Activated CD4-positive, alpha-beta T cell treated with anti-CD3 and anti-CD28 coated beads, Interleukin-2, amount 10 ng/mL, durations not matched to agents 7 days and 5 days (primary cell): ENCODE data around the gene GLE1. TPM values are rescaled to one million over a fixed set of nuclear protein-coding genes. Genes with fewer than 3 reads are reported as not detected.

Experiments used
- CTCF ChIA-PET: fragments of 350-600 bp; sonication (Branson Sonifier 250); formaldehyde crosslinking; loops from one replicate; lab custom pipeline; 2021; ENCODE audit warnings: antibody characterized with exemption; lab: Charles Lee
- POLR2A ChIA-PET: fragments of 350-600 bp; sonication (Branson Sonifier 250); formaldehyde crosslinking; loops from one replicate; lab custom pipeline; 2021; ENCODE audit warnings: antibody characterized with exemption; lab: Charles Lee
- DNase-seq: peaks from one replicate; pipeline ENCODE4 v3.0.0-alpha.2; 2020
- H3K27ac Mint-ChIP-seq: one replicate; pipeline ENCODE4 v1.8.0; 2021; ENCODE audit warnings: mild to moderate bottlenecking, moderate library complexity, mixed read lengths
- H3K27me3 Mint-ChIP-seq: one replicate; pipeline ENCODE4 v1.8.0; 2021; ENCODE audit warnings: mixed read lengths
- H3K36me3 Mint-ChIP-seq: one replicate; pipeline ENCODE4 v1.8.0; 2021; ENCODE audit warnings: low read depth, mixed read lengths
- H3K4me1 Mint-ChIP-seq: one replicate; pipeline ENCODE4 v1.8.0; 2021; ENCODE audit warnings: mixed read lengths
- H3K4me3 Mint-ChIP-seq: one replicate; pipeline ENCODE4 v1.8.0; 2021; ENCODE audit warnings: mild to moderate bottlenecking, moderate library complexity, mixed read lengths
- H3K9me3 Mint-ChIP-seq: one replicate; pipeline ENCODE4 v1.8.0; 2021; ENCODE audit warnings: mixed read lengths
- total RNA-seq, 2 experiments: library from RNA; stranded (reverse); gene quantifications; one replicate each; pipeline ENCODE4 v1.2.3, GENCODE V29; 2021

Gene GLE1
- 10 to 100 TPM; 47.3 to 49.6 TPM for total RNA-seq

GRCh38 chr9:128504485-128505413 is at the start of gene GLE1:
Gene GLE1, plus strand, starts transcription at chr9:128504719. Its CDS starts 87 bp downstream, at chr9:128504806.
- H3K27ac Mint-ChIP-seq, result peak within 1 kb of the TSS; percentile 99
- ChIA-PET POLR2A (interaction anchor here (0.7 to 1.1 kb wide), 2 partner anchors 46 to 412 kb away, joined by 3 read pairs; no protein-coding TSS in a partner anchor), CTCF (interaction anchor here (0.5 to 1.2 kb wide), 3 partner anchors 10 to 1157 kb away, joined by 3 read pairs; no protein-coding TSS in a partner anchor)
- H3K36me3 Mint-ChIP-seq, result peaks cover 27% of the 10 kb centered on the region
- H3K4me1 Mint-ChIP-seq, result peaks cover 31% of the 10 kb centered on the region
- peak; percentile 97 for DNase-seq
- peak within 1 kb of the TSS; percentile 99 for H3K4me3 Mint-ChIP-seq
- H3K27me3 Mint-ChIP-seq, result no peaks in the 10 kb centered on the region
- H3K9me3 Mint-ChIP-seq, result no peaks in the 10 kb centered on the region

GRCh38 chr9:128454991-128455390 is 49.5 kb upstream of the GLE1 start:
- peaks cover 11% of the 10 kb centered on the region for H3K36me3 Mint-ChIP-seq
- H3K4me3 Mint-ChIP-seq, result peak overlapping the region; percentile 40
- POLR2A ChIA-PET, result no interaction called here

GRCh38 chr9:128455849-128456612 is 48.5 kb upstream of the GLE1 start, which contains the start of gene ODF2:
Gene ODF2, plus strand, starts transcription at chr9:128456006. Its CDS starts 86 bp downstream, at chr9:128456092.
- H3K9me3 Mint-ChIP-seq, result no peaks in the 10 kb centered on the region
- H3K36me3 Mint-ChIP-seq, result peaks cover 17% of the 10 kb centered on the region
- ChIA-PET POLR2A (no interaction called here), CTCF (interaction anchor here (1.3 kb wide), 1 partner anchor 17 kb away, joined by 5 read pairs; no protein-coding TSS in a partner anchor)
- H3K4me3 Mint-ChIP-seq, result peak within 1 kb of the TSS; percentile 93
- peaks cover 36% of the 10 kb centered on the region for H3K4me1 Mint-ChIP-seq
- H3K27ac Mint-ChIP-seq, result peak within 1 kb of the TSS; percentile 94
- H3K27me3 Mint-ChIP-seq, result no peaks in the 10 kb centered on the region
- DNase-seq, result peak; percentile 99

More at GRCh38 chr9:128454991-128455390, 49.5 kb upstream of the GLE1 start:
- CTCF ChIA-PET, result interaction anchor here (1.3 kb wide), 1 partner anchor 16 kb away, joined by 5 read pairs; no protein-coding TSS in a partner anchor
- Mint-ChIP-seq H3K4me1 (peaks cover 32% of the 10 kb centered on the region), H3K27ac (peak overlapping the region; percentile 82), H3K9me3 (no peaks in the 10 kb centered on the region), H3K27me3 (peaks cover 2% of the 10 kb centered on the region)
- no peak for DNase-seq

GRCh38 chr9:128456613-128457061 is 47.9 kb upstream of the GLE1 start:
- H3K9me3 Mint-ChIP-seq, result no peaks in the 10 kb centered on the region
- H3K27me3 Mint-ChIP-seq, result no peaks in the 10 kb centered on the region

GRCh38 chr9:128457207-128457606 is 47.3 kb upstream of the GLE1 start:
- CTCF ChIA-PET, result interaction anchor here (0.6 to 1.6 kb wide), 3 partner anchors 38 to 1500 kb away, joined by 3 to 4 read pairs (median 3); no protein-coding TSS in a partner anchor
- no peaks in the 10 kb centered on the region for H3K27me3 Mint-ChIP-seq
- POLR2A ChIA-PET, result no interaction called here

More at GRCh38 chr9:128456613-128457061, 47.9 kb upstream of the GLE1 start:
- POLR2A ChIA-PET, result no interaction called here
- CTCF ChIA-PET, result no interaction called here
- Mint-ChIP-seq H3K4me1 (peaks cover 36% of the 10 kb centered on the region), H3K27ac (peak overlapping the region; percentile 94), H3K36me3 (peaks cover 21% of the 10 kb centered on the region), H3K4me3 (peak overlapping the region; percentile 93)
- peak; percentile 81 for DNase-seq

GRCh38 chr9:128459011-128459410 is 45.5 kb upstream of the GLE1 start:
- no peak for DNase-seq
- ChIA-PET CTCF (no interaction called here), POLR2A (no interaction called here)
- Mint-ChIP-seq H3K27me3 (no peaks in the 10 kb centered on the region), H3K27ac (no peak overlapping the region), H3K36me3 (peaks cover 38% of the 10 kb centered on the region), H3K4me3 (no peak overlapping the region), H3K9me3 (no peaks in the 10 kb centered on the region), H3K4me1 (peaks cover 36% of the 10 kb centered on the region)

More at GRCh38 chr9:128457207-128457606, 47.3 kb upstream of the GLE1 start:
- Mint-ChIP-seq H3K27ac (peak overlapping the region; percentile 94), H3K36me3 (peaks cover 27% of the 10 kb centered on the region), H3K4me1 (peaks cover 36% of the 10 kb centered on the region), H3K4me3 (peak overlapping the region; percentile 93), H3K9me3 (no peaks in the 10 kb centered on the region)
- no peak for DNase-seq

GRCh38 chr9:128469070-128469469 is 35.4 kb upstream of the GLE1 start:
- ChIA-PET CTCF (interaction anchor here (0.6 kb wide), 1 partner anchor 128 kb away, joined by 4 read pairs; no protein-coding TSS in a partner anchor), POLR2A (no interaction called here)
- no peak overlapping the region for H3K4me3 Mint-ChIP-seq

GRCh38 chr9:128470560-128470959 is 34.0 kb upstream of the GLE1 start:
- Mint-ChIP-seq H3K27me3 (no peaks in the 10 kb centered on the region), H3K9me3 (no peaks in the 10 kb centered on the region), H3K36me3 (peaks cover 30% of the 10 kb centered on the region), H3K4me3 (no peak overlapping the region), H3K27ac (peak overlapping the region; percentile 57), H3K4me1 (peaks cover 2% of the 10 kb centered on the region)
- CTCF ChIA-PET, result no interaction called here
- no peak for DNase-seq
- POLR2A ChIA-PET, result no interaction called here

More at GRCh38 chr9:128469070-128469469, 35.4 kb upstream of the GLE1 start:
- Mint-ChIP-seq H3K4me1 (peaks cover 2% of the 10 kb centered on the region), H3K27ac (no peak overlapping the region), H3K36me3 (peaks cover 22% of the 10 kb centered on the region), H3K27me3 (no peaks in the 10 kb centered on the region), H3K9me3 (no peaks in the 10 kb centered on the region)
- DNase-seq, result no peak

GRCh38 chr9:128473104-128473503 is 31.4 kb upstream of the GLE1 start:
- ChIA-PET CTCF (interaction anchor here (0.6 to 1.1 kb wide), 2 partner anchors 11 to 53 kb away, joined by 3 read pairs; no protein-coding TSS in a partner anchor), POLR2A (no interaction called here)
- Mint-ChIP-seq H3K4me1 (peaks cover 2% of the 10 kb centered on the region), H3K27ac (no peak overlapping the region), H3K9me3 (no peaks in the 10 kb centered on the region), H3K4me3 (no peak overlapping the region), H3K27me3 (no peaks in the 10 kb centered on the region), H3K36me3 (peaks cover 33% of the 10 kb centered on the region)
- no peak for DNase-seq

GRCh38 chr9:128475867-128476266 is 28.7 kb upstream of the GLE1 start:
- H3K4me3 Mint-ChIP-seq, result no peak overlapping the region
- DNase-seq, result no peak
- peaks cover 38% of the 10 kb centered on the region for H3K36me3 Mint-ChIP-seq
- H3K27me3 Mint-ChIP-seq, result no peaks in the 10 kb centered on the region
- ChIA-PET POLR2A (no interaction called here), CTCF (interaction anchor here (0.6 kb wide), 1 partner anchor 75 kb away, joined by 3 read pairs; no protein-coding TSS in a partner anchor)
- H3K27ac Mint-ChIP-seq, result no peak overlapping the region
- no peaks in the 10 kb centered on the region for H3K4me1 Mint-ChIP-seq
- H3K9me3 Mint-ChIP-seq, result no peaks in the 10 kb centered on the region

- no peak for DNase-seq
- POLR2A ChIA-PET, result no interaction called here
- H3K36me3 Mint-ChIP-seq, result peaks cover 42% of the 10 kb centered on the region
Measured at GRCh38 chr9:128479262-128479661, 25.3 kb upstream of the GLE1 start.

GRCh38 chr9:128481561-128481960 is 23.0 kb upstream of the GLE1 start:
- H3K36me3 Mint-ChIP-seq, result peaks cover 45% of the 10 kb centered on the region
- ChIA-PET POLR2A (no interaction called here), CTCF (interaction anchor here (0.6 to 1.1 kb wide), 3 partner anchors 9 to 120 kb away, joined by 3 to 4 read pairs (median 4); no protein-coding TSS in a partner anchor)
- no peak overlapping the region for H3K27ac Mint-ChIP-seq
- no peaks in the 10 kb centered on the region for H3K27me3 Mint-ChIP-seq
- H3K4me1 Mint-ChIP-seq, result no peaks in the 10 kb centered on the region
- no peaks in the 10 kb centered on the region for H3K9me3 Mint-ChIP-seq
- H3K4me3 Mint-ChIP-seq, result no peak overlapping the region
- no peak for DNase-seq

More at GRCh38 chr9:128479262-128479661, 25.3 kb upstream of the GLE1 start:
- H3K9me3 Mint-ChIP-seq, result no peaks in the 10 kb centered on the region
- H3K27ac Mint-ChIP-seq, result peak overlapping the region; percentile 10
- no peaks in the 10 kb centered on the region for H3K27me3 Mint-ChIP-seq
- H3K4me1 Mint-ChIP-seq, result no peaks in the 10 kb centered on the region
- H3K4me3 Mint-ChIP-seq, result no peak overlapping the region
- CTCF ChIA-PET, result no interaction called here
